Measurements from ENCODE around the gene PRKCZ. TPM values are rescaled to one million over a fixed set of nuclear protein-coding genes. Genes with fewer than 3 reads are reported as not detected.

The PRKCZ gene
- total and polyA plus RNA-seq, 9 of the 15 experiments (the other 6 are each of a cell fraction or from before 2014, with no cell fraction given) = 0.07 to 3.1 (median 1.3) TPM

- TF ChIP-seq THAP7 (CRISPR knock-in tag; IDR thresholded peaks at IDR 0.05) (no peak), ELK3 (CRISPR knock-in tag; IDR thresholded peaks at IDR 0.05) (no peak)
Observed at GRCh38 chr1:2067393-2067792, 17.2 kb downstream of the PRKCZ start (continued).

GRCh38 chr1:2067981-2068380, 17.8 kb downstream of the PRKCZ start:
- ChIA-PET POLR2A (interaction anchor here (0.6 to 1.2 kb wide), 2 partner anchors 15 to 108 kb away, joined by 3 to 4 read pairs; no protein-coding TSS in a partner anchor), CTCF (ENCODE audit: low intra/inter-chr PET ratio) (interaction anchor here (0.6 kb wide), 1 partner anchor 13 kb away, joined by 4 read pairs; no protein-coding TSS in a partner anchor)
- Histone ChIP-seq H3K4me1 (replicated peaks in 1 of 2; ENCODE audit: control insufficient read depth in 2 of 2, insufficient read depth in 2 of 2, low read length in 2 of 2) (peaks cover 0 to 16% of the 10 kb centered on the region in 2 experiments; a peak in 1 of 5 replicates), H3K4me2 (ENCODE audit: insufficient read depth, low read length) (no peak overlapping the region), H3K27me3 (ENCODE audit: control insufficient read depth in 2 of 2, insufficient read depth in 2 of 2, low read length in 2 of 2) (peaks cover 74 to 82% of the 10 kb centered on the region in 2 experiments), H3K27ac (ENCODE audit: extremely low read depth, low read depth, low read length) (no peak overlapping the region), H3K4me3 (no peak overlapping the region), H4K20me1 (replicated peaks; ENCODE audit: control insufficient read depth, insufficient read depth, low read length) (peaks cover 4% of the 10 kb centered on the region; the same call in 1 of the 2 replicates), H2AFZ (ENCODE audit: low read depth, low read length) (no peak overlapping the region), H3K9me3 (replicated peaks; ENCODE audit: control insufficient read depth, insufficient read depth, low read depth, low read length) (no peaks in the 10 kb centered on the region), H3K9ac (ENCODE audit: insufficient read depth in 1 of 2, low read depth in 2 of 2, low read length in 2 of 2) (no peak overlapping the region), H3K36me3 (ENCODE audit: control insufficient read depth, insufficient read depth, low read length) (no peaks in the 10 kb centered on the region), H3K9me1 (ENCODE audit: control insufficient read depth, insufficient read depth, low read length) (no peaks in the 10 kb centered on the region), H3K79me2 (ENCODE audit: control insufficient read depth, insufficient read depth, low read length) (no peaks in the 10 kb centered on the region)
- no TSS peak for BruUV-seq (replicated peaks)
- DNase-seq (ENCODE audit: extremely low read depth in 1 of 4, low spot score in 3 of 4) = no peak
- no peak for ATAC-seq
- intact Hi-C loops (cut with micrococcal nuclease) (no loop called here), in situ Hi-C loops (cut with MboI) (no loop called here)
- no peak for TF ChIP-seq HNRNPUL1 (IDR thresholded peaks at IDR 0.05; ENCODE audit: low read length)
- TF ChIP-seq XRCC5 (IDR thresholded peaks at IDR 0.05; ENCODE audit: low read depth, low read length) = no peak
- no peak for TF ChIP-seq MEF2D (tag; conservative IDR thresholded peaks at IDR 0.05; ENCODE audit: low read depth)
- no peak for TF ChIP-seq TCF7L2 (IDR thresholded peaks at IDR 0.05; ENCODE audit: low read depth, low read length)
- 7% methylated on average over 17 of the region's 17 CpGs for WGBS (ENCODE audit: insufficient coverage, low coverage, missing lambda C conversion rate)
- no peak for FAIRE-seq
